GM21723 (cell line): ENCODE results near the gene HMOX1.
"Not testable (repeated sequence)": the region's sequence is repeated elsewhere in the genome, so short reads cannot be mapped to it uniquely, and the experiment has no call there.

Source experiments
- ATAC-seq: cut with Tn5 transposase; IDR thresholded peaks from one replicate; pipeline ENCODE4 v1.9.1; 2021; ENCODE audit warnings: mild to moderate bottlenecking, moderate library complexity; ENCODE audit not compliant: unreplicated experiment

HMOX1 gene

GRCh38 chr22:35349704-35350538, 31.0 kb upstream of the HMOX1 start:
- ATAC-seq, result no peak

- peak; percentile 74 for ATAC-seq
Observed at GRCh38 chr22:35350539-35351503, 30.1 kb upstream of the HMOX1 start.

DNA sequence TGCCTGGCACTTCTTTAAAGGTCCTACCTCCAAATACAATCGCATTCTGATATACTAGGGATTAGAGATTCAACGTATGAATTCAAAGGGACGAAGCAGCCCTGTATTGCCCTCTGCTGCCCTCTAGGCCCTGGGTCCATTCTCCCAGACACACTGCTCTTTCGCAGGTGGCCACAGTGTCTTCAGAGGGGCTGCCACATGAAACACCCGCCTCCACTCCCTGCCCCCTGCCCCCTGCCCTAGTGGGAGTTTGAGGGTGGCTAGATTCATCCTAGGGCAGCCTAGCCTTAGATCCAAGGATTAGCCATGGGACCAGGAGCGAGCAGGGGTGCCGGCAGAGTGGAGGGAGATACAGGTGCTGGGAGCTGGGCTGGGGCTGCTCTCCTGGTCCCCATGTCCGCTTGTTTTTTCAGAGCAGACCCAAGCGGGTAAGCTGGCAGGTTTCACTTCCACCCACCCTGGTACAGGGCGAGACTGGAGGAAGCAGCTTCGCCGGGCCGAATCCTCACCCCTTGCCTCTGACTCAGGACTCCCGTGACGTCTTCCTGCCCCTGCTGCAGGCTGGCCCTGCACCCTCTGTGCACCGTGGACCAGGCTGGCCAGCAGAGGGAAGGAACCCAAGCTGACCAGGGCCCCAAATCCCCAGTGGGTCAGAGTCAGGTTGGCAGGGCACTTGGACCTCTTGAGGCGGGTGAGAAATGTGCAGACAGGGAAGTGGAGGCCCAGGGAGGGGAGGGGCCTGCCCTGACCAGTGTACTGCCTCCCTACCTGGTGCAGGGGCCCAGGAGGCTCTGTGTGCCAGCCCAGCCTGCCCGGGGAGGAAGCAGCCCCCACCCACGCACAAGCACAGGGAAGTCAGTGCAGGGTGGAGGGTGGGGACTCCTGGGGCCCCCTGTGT, 28.4 kb upstream of the HMOX1 start:
- peak; percentile 36 for ATAC-seq

- ATAC-seq, result no peak
Observed at GRCh38 chr22:35353318-35353717, 27.6 kb upstream of the HMOX1 start.

GRCh38 chr22:35354068-35354467, 26.8 kb upstream of the HMOX1 start:
- ATAC-seq, result no peak

GRCh38 chr22:35357883-35358621, 22.8 kb upstream of the HMOX1 start:
- no peak for ATAC-seq

DNA sequence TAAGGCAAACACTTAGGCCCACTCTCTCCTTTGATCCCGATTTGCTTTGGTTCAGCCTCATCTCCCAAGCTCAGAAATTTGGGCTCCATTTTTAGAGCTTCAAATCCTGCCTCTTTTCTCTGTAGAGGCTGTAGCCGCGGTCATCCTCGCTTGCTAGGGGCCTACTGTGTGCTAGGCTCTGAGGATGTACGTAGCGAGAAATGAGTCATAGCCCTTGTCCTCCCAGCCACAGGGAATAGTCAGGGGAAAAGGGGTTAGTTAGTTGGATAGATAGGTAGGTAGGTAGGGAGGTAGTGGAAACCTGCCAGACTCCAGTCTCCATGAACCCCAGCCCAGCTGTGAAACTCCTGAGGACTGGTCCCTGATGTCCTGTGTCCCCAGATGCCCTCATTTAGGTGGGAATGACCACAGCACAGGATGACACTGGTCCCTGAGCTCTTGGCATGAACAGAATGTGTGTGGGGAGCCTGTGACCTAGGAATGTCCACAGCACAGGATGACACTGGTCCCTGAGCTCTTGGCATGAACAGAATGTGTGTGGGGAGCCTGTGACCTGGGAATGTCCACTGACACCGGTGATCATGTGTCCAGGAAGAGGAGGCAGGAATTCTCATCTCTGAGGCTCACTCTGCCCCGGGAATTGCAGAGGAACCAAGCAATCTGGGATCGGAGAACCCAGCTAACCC, 21.4 kb upstream of the HMOX1 start:
- no peak for ATAC-seq

GRCh38 chr22:35361001-35361558, 19.8 kb upstream of the HMOX1 start:
- ATAC-seq, result no peak

- no peak for ATAC-seq
Observed at GRCh38 chr22:35363566-35364086, 17.3 kb upstream of the HMOX1 start.

GRCh38 chr22:35364230-35364629, 16.7 kb upstream of the HMOX1 start:
- ATAC-seq, result not testable (repeated sequence)

DNA sequence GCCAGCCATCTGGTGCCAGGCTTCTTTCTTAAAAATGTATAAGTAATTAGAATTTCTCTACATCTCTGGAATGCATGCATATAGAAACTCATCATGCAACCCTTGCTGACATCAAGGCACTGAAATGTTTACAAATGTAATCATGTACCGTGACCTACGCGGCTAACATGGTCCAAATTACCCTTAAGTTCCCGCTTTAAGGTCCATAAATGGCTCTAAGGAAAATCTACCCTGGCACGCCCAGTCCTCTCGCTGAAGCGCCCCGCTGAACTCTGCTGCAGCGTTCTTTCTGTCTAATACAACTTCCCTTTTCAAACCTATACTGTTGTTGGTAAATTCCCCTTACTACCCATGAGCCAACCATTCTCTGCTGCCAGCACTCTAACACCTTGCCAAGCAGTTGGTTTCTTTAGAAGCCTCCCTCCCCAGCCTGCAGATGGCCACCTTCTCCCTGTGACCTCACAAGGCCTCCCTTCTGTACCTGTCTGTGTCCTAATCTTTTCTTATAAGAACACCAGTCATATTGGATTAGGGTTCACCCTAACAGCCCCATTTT, 13.5 kb upstream of the HMOX1 start:
- no peak for ATAC-seq

- ATAC-seq, result no peak
Observed at GRCh38 chr22:35368386-35368785, 12.5 kb upstream of the HMOX1 start.

DNA sequence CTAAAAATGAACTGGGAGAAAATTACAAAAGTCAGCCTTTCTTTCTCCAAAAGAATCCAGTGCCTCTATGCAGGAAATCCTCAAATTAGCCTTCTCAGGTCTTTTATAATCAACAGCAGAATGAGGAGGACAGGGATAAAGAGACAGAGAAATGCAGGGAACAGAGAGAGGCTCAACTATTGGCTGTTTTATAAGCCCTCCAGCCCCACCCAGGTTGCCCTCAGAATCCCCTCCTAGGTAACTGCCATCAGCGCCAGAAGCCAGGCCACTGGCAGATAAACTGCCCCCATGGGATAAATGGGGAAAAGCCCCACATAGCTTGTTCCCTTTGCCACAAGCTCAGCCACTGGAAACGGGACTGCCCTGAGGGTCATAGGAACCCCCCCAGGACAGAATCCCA, 10.9 kb upstream of the HMOX1 start:
- no peak for ATAC-seq

DNA sequence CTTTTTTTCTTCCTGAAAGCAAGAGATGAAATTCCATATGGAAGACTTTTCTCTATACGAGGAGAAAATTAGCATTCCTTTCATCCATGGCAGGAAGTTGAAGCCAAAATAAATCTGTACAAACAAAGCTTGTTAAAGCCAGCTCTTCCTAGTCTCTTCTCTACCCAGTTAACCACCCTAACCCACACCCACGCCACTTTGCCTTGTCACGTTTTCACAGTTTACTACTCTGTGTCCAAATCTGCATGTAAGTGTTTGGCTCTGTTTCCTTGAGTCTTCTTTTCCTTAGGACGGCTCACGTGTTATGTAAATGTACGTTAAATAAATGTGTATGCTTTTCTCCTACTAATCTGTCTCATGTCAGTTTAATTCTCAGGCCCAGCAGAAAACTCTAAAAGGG, 7.1 kb upstream of the HMOX1 start:
- no peak for ATAC-seq

DNA sequence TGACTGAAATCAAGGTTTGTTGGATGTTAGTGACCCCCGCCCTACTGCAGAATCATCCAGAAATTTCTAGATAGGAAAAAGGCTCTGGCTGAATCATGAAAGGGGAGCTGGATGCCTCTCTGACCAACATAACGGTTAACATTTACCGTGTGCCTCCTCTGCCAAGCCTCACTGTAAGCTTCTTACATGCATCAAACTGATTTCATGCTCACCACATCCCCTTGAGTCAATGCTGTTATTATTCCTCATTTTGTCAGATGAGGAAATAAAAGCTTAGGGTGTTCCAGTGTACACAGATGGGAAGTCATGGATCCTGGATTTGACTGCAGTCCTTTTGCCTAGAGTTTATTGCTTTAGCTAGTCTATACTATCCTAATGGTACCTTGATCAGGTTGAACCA, 5.9 kb upstream of the HMOX1 start:
- ATAC-seq, result no peak

GRCh38 chr22:35375526-35375925, 5.4 kb upstream of the HMOX1 start:
- no peak for ATAC-seq

DNA sequence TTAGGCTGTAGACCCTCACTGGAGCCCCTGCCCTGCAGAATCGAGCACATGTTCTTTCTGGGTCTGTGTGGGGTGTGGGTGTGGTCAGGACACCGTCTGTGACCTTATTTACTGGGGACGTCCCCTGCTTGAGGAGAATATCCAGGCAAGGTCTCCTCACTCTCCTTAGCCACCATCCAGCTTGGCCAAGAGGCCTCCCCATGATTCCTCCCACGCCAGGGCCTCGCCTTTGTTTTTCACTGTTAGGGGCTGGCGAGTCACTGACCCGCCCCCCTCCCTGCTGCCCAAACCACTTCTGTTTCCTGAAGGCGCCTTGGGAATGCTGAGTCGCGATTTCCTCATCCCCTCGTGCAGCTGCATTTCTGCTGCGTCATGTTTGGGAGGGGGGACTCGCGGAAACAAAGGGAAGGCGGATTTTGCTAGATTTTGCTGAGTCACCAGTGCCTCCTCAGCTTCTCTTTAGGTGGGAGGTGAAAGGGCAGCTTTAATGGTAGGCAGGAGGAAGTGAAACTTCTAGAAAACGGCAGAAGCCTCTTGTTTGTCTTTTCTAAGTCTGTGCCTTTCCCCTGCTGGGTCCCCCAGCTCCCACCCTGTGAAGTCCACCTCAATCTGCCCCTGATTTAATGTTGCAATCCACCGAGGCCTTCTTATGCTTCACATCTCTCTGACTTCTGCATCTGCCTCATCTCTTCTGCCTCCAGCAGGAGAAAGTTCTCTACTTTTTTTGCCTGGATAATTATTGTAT, 4.0 kb upstream of the HMOX1 start:
- peak; percentile 53 for ATAC-seq

DNA sequence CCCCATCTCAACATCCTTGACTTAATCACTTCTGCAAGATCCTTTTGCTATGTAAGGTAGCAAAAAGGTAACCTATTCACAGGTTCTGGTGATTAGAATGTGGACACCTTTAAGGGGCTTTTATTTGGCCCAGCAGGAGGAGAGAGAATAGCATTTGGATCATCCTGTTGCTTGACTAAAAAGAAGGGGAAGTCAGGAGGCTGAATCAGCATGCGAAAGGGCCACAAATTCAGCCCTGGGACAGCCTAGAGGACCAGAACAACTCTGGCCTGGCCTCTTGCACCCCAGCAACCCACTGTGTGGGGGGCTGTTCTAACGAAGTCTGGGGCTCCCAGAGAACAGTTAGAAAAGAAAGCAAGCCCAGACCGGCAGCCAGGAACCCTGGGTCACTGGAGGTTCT, 3.2 kb upstream of the HMOX1 start:
- no peak for ATAC-seq
